ENCODE data around the gene OPTC.

The OPTC gene

DNA sequence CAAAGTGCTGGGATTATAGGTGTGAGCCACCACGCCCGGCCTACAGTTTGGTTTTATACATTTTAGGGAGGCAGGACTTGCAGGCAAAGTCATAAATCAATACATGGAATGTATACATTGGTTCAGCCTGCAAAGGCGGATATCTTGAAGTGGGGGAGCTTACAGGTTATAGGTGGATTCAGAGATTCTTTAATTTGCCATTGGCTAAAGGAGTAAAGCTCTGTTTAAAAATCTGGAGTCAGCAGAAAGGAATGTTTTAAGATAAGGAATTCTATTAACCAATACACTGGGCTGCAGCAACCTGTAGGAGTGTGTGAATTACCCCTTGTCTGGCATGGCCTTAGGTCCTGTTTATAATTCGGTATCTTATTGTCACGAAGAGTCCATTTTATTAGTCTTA is 57.6 kb downstream of the OPTC start:
- TF ChIP-seq, protein P1, sequence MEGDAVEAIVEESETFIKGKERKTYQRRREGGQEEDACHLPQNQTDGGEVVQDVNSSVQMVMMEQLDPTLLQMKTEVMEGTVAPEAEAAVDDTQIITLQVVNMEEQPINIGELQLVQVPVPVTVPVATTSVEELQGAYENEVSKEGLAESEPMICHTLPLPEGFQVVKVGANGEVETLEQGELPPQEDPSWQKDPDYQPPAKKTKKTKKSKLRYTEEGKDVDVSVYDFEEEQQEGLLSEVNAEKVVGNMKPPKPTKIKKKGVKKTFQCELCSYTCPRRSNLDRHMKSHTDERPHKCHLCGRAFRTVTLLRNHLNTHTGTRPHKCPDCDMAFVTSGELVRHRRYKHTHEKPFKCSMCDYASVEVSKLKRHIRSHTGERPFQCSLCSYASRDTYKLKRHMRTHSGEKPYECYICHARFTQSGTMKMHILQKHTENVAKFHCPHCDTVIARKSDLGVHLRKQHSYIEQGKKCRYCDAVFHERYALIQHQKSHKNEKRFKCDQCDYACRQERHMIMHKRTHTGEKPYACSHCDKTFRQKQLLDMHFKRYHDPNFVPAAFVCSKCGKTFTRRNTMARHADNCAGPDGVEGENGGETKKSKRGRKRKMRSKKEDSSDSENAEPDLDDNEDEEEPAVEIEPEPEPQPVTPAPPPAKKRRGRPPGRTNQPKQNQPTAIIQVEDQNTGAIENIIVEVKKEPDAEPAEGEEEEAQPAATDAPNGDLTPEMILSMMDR (IDR thresholded peaks at IDR 0.05; ENCODE audit: low read depth, low read length), result no peak
- DNase-seq (ENCODE audit: extremely low read depth, low read depth), result no peak

DNA sequence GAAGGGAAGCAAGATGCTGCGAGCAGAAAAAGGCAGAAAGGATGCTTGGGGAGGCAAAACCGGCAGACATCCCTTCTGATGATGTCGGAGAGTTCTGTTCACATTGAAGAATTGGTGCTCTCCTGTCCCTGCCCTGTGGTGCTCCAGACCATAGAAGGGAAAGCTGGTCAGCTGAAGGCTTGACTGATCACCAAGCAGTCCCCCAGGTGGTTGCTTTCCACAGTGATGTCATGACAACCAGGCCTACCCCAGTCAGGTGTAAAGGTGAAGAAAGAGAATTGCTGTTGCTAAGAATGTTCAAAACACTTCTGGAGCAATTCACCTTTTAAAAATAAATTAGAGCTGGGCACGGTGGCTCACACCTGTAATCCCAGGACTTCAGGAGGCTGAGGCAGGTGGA is 59.5 kb downstream of the OPTC start:
- TF ChIP-seq, protein P1 (IDR thresholded peaks at IDR 0.05; ENCODE audit: low read depth, low read length), result no peak
- DNase-seq (ENCODE audit: extremely low read depth, low read depth), result no peak

DNA sequence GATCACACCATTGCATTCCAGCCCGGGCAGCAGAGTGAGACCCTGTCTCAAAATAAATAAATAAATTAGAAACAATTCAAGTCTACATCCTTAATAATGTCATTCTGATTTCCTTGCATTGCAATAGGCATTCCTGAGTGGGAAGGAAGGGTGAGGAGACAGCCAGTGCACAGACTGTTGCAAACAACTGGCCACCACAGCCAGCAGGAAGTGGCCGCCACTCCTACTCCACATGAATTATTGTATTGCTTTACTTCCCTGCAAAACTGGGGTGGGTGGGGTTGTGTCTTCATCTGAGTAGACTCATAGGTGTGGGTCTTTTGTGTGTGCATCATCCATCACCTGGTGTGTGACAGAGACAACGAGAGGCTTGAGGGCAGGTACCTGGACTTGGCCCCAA is 60.1 kb downstream of the OPTC start:
- TF ChIP-seq, protein P1 (IDR thresholded peaks at IDR 0.05; ENCODE audit: low read depth, low read length), result no peak
- DNase-seq (ENCODE audit: extremely low read depth, low read depth), result no peak

DNA sequence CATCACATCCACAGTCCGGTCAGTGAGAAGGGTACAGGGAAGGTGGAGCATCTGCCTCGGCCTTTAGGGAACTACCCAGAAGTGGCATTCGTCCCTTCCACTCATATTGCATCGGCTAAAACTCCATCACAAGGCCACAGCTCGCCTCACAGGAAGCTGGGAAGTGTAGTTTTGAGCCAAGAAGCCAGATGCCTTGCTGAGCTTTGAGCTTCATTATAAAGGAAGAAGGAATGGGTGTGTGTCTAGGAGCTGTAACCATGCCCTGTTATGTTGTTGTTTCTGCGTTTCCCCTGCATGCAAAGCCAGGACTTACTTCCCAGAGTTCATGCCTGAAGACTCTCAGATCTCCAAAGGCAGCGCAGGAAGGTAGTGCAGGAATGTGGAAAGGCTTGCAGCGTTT is 61.1 kb downstream of the OPTC start:
- no peak for DNase-seq (ENCODE audit: extremely low read depth, low read depth)
- TF ChIP-seq, protein P1 (IDR thresholded peaks at IDR 0.05; ENCODE audit: low read depth, low read length), result no peak

DNA sequence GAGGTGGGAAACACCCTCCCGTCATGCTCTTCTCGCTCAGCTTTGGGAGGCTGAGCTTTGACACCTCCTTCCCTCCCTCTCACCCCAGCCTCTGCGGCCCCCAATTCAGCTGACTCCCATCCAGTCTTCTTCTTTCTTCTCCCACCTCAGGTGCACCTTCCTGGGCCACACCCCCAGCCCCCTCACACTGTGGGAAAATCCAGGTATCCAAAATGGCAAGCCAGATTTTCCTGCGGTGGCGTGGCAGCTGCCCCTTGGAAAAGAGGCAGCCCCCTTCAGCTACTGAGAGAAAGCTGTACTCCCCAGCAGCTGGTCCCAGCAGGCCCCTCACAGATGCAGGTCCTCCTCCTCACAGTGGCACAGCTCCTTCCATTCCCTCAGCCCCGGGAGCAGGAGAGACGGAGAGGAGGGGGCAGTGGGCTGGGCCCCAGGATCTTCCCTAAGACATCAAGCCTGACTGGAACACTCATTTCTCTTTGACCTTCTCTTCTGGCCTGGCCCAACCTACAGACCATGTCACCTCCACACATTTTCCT is 61.6 kb downstream of the OPTC start:
- TF ChIP-seq, protein P1 (IDR thresholded peaks at IDR 0.05; ENCODE audit: low read depth, low read length), result no peak

DNA sequence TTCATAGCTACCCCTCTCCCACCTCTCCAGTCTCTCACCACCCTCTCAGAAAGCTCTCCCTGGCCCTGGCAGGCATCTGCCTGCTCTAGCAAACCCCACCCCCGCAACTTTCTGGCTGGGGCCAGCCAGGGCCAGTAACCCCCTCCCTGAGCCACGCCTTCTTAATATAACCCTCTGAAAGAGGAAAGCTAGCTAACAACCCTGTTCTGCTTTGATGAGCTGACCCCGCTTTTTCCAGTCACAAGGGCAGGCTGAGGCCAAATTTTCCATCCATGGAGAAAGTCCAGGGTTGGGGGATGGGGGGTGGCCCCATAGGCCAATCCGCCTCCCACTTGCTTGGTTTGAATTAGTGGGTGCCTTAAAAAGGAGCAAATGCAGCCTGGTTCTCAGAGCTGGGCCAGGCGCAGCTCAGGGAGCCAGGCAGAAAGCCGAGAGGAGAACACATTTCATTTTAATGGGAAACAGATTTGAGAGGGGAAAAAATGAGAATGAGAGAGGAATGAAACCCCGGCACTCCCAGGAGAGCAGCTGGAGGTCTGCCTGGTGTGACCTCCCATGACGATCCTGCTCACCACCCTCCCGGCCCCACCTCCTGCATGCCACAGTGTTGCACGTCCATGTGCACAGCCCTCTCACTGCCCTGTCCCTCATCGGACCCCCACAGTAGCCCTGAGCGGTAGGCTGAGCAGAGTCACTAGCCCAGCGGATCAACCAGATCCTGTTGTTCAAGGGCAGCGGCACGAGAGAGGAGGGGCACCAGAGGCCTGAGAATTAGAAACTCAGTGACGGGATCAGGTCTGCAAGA is 62.3 kb downstream of the OPTC start:
- DNase-seq (ENCODE audit: extremely low read depth, low read depth), result peak; percentile 84
- TF ChIP-seq, protein P1 (IDR thresholded peaks at IDR 0.05; ENCODE audit: low read depth, low read length), result no peak

More for the DNA sequence above, 61.6 kb downstream of the OPTC start:
- no peak for DNase-seq (ENCODE audit: extremely low read depth, low read depth)

DNA sequence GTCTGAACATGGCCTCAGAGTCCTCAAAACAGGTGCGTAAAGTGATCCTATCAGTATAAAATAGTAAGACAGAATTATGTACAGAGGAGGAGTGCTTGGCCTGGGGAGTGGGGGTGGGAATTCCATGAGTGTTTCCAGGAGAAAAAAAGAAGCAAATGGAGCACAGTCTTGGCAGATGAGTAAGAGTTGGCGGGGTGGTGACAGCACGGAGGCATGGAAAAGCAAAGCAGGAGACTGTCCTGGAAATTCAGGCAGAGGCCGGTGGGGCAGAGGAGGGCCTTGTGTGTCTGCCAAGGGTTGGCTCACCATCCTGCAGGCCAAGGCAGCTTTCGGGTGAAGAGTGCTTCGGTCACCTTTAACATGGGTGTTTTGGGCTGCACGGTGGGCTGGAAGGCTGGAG is 63.4 kb downstream of the OPTC start:
- TF ChIP-seq, protein P1 (IDR thresholded peaks at IDR 0.05; ENCODE audit: low read depth, low read length), result no peak
- DNase-seq (ENCODE audit: extremely low read depth, low read depth), result no peak

Measured in AG09319 (cell line).